Measurements from ENCODE around the gene ASB15.

Gene ASB15

GRCh38 chr7:123673137-123673732, 71.6 kb downstream of the ASB15 start:
- DNase-seq, result no peak

- no peak for DNase-seq
Observed at GRCh38 chr7:123673752-123674398, 72.3 kb downstream of the ASB15 start.

- DNase-seq, result no peak
Observed at GRCh38 chr7:123674399-123675180, 73.0 kb downstream of the ASB15 start.

- peak; percentile 56 for DNase-seq
Observed at GRCh38 chr7:123675181-123675473, 73.5 kb downstream of the ASB15 start.

- no peak for DNase-seq
Observed at GRCh38 chr7:123677061-123677715, 75.6 kb downstream of the ASB15 start.

- DNase-seq, result no peak
Observed at GRCh38 chr7:123679614-123680013, 78.0 kb downstream of the ASB15 start.

- no peak for DNase-seq
Observed at GRCh38 chr7:123680580-123680979, 79.0 kb downstream of the ASB15 start.

GRCh38 chr7:123681561-123681960, 79.9 kb downstream of the ASB15 start:
- no peak for DNase-seq

- peak; percentile 64 for DNase-seq
Observed at GRCh38 chr7:123682690-123683089, 81.1 kb downstream of the ASB15 start.

- no peak for DNase-seq
Observed at GRCh38 chr7:123687161-123687560, 85.5 kb downstream of the ASB15 start.

GRCh38 chr7:123687727-123688126, 86.1 kb downstream of the ASB15 start:
- DNase-seq, result no peak

All from kidney glomerular epithelial cell (primary cell).